ENCODE results near the gene DCAF17.

- TF ChIP-seq POLR2A (IDR thresholded peaks at IDR 0.05; ENCODE audit: low read length) (no peak), GATA1 (IDR thresholded peaks at IDR 0.05; ENCODE audit: low read depth, low read length) (no peak)
Observed at GRCh38 chr2:171509945-171510731, 76.1 kb downstream of the DCAF17 start.

Measured in erythroblast (primary cell).